HL-60 (cell line): ENCODE data around the gene CYP27C1.
"Not testable (repeated sequence)": the region's sequence is repeated elsewhere in the genome, so short reads cannot be mapped to it uniquely, and the experiment has no call there.

Experiments used
- DNase-seq, 2 experiments: peaks; one replicate each; pipeline ENCODE4 v3.0.0-alpha.2; 2010 to 2020; ENCODE audit warnings: low read depth in 1 of 2, low spot score in 1 of 2
- H3K27ac ChIP-seq: fragments of 250-450 bp; sonication (Bioruptor Pico); replicated peaks from 2 replicates; pipeline ENCODE4 v1.5.1; 2020; ENCODE audit warnings: mild to moderate bottlenecking, moderate library complexity
- H3K27me3 ChIP-seq: fragments of 250-450 bp; sonication (Bioruptor Pico); 2 replicates; pipeline ENCODE4 v1.5.1; 2021; ENCODE audit warnings: mild to moderate bottlenecking, moderate library complexity; ENCODE audit not compliant: insufficient read depth, poor library complexity, severe bottlenecking
- H3K4me3 ChIP-seq: replicated peaks from 2 replicates; pipeline ENCODE4 v1.5.1; 2011; ENCODE audit warnings: mild to moderate bottlenecking, control low read depth, low read length; ENCODE audit not compliant: insufficient read depth
- GABPA ChIP-seq: IDR thresholded peaks from 2 replicates; pipeline ENCODE4 v1.6.1; 2012; ENCODE audit warnings: low read depth
- POLR2AphosphoS5 ChIP-seq: IDR thresholded peaks from 2 replicates; pipeline ENCODE4 v1.6.1; 2012; ENCODE audit warnings: low read depth
- SPI1 ChIP-seq: IDR thresholded peaks from 2 replicates; pipeline ENCODE4 v1.6.1; 2012; ENCODE audit warnings: low read depth, mild to moderate bottlenecking, borderline replicate concordance
- TF ChIP-seq, protein P1 (sequence below): IDR thresholded peaks from 2 replicates; pipeline ENCODE4 v1.6.1; 2012; ENCODE audit warnings: low read depth; ENCODE audit not compliant: insufficient replicate concordance
- TF ChIP-seq, protein P2 (sequence below): IDR thresholded peaks from one replicate; pipeline ENCODE4 v1.5.1; 2011; ENCODE audit warnings: low read length, control low read depth, inconsistent platforms; ENCODE audit not compliant: insufficient read depth

Gene CYP27C1

GRCh38 chr2:127255146-127255545 is 35.0 kb upstream of the CYP27C1 start:
- H3K27me3 ChIP-seq, result no peaks in the 10 kb centered on the region
- no peak overlapping the region for H3K4me3 ChIP-seq
- H3K27ac ChIP-seq, result no peak overlapping the region
- no peak for DNase-seq
- no peak for TF ChIP-seq SPI1
- TF ChIP-seq GABPA, result no peak
- TF ChIP-seq, protein P1, sequence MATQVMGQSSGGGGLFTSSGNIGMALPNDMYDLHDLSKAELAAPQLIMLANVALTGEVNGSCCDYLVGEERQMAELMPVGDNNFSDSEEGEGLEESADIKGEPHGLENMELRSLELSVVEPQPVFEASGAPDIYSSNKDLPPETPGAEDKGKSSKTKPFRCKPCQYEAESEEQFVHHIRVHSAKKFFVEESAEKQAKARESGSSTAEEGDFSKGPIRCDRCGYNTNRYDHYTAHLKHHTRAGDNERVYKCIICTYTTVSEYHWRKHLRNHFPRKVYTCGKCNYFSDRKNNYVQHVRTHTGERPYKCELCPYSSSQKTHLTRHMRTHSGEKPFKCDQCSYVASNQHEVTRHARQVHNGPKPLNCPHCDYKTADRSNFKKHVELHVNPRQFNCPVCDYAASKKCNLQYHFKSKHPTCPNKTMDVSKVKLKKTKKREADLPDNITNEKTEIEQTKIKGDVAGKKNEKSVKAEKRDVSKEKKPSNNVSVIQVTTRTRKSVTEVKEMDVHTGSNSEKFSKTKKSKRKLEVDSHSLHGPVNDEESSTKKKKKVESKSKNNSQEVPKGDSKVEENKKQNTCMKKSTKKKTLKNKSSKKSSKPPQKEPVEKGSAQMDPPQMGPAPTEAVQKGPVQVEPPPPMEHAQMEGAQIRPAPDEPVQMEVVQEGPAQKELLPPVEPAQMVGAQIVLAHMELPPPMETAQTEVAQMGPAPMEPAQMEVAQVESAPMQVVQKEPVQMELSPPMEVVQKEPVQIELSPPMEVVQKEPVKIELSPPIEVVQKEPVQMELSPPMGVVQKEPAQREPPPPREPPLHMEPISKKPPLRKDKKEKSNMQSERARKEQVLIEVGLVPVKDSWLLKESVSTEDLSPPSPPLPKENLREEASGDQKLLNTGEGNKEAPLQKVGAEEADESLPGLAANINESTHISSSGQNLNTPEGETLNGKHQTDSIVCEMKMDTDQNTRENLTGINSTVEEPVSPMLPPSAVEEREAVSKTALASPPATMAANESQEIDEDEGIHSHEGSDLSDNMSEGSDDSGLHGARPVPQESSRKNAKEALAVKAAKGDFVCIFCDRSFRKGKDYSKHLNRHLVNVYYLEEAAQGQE, result no peak
- TF ChIP-seq, protein P2, sequence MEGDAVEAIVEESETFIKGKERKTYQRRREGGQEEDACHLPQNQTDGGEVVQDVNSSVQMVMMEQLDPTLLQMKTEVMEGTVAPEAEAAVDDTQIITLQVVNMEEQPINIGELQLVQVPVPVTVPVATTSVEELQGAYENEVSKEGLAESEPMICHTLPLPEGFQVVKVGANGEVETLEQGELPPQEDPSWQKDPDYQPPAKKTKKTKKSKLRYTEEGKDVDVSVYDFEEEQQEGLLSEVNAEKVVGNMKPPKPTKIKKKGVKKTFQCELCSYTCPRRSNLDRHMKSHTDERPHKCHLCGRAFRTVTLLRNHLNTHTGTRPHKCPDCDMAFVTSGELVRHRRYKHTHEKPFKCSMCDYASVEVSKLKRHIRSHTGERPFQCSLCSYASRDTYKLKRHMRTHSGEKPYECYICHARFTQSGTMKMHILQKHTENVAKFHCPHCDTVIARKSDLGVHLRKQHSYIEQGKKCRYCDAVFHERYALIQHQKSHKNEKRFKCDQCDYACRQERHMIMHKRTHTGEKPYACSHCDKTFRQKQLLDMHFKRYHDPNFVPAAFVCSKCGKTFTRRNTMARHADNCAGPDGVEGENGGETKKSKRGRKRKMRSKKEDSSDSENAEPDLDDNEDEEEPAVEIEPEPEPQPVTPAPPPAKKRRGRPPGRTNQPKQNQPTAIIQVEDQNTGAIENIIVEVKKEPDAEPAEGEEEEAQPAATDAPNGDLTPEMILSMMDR, result no peak
- no peak for TF ChIP-seq POLR2AphosphoS5

DNA sequence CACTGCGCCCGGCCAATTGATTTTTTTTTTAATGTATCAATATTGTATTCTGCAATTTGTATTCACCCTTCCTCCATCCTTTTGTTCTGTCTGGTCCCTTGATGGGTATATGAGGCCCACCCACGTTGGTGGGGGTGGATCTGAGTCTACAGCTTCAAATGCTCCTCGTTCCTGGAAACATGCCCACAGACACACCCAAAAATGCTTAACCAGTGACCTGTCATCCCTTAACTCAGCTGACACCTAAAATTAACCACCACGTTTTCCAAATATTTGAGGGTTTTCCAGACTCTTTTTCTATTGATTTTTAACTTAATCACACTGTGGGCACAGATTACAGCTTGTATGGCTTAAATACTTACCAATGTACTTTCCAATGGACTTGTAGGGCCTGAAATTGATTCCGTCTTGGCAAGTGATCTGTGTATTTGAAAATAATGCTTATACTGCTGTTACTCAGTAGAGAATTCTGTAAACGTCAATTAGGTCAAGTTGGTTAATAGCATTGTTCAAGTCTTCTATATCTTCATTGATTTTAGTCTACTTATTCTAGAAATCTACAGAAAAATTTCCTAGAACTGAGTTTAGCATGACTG is 34.4 kb upstream of the CYP27C1 start:
- no peak overlapping the region for H3K4me3 ChIP-seq
- TF ChIP-seq SPI1, result no peak
- TF ChIP-seq, protein P2, result no peak
- H3K27ac ChIP-seq, result no peak overlapping the region
- DNase-seq, result no peak
- no peaks in the 10 kb centered on the region for H3K27me3 ChIP-seq

GRCh38 chr2:127241184-127241583 is 21.1 kb upstream of the CYP27C1 start:
- DNase-seq, result peak in 1 of 2 experiments; percentile 26
- peak; percentile 60; the same call in 1 of the 2 replicates for TF ChIP-seq SPI1
- not testable (repeated sequence) for H3K27me3 ChIP-seq, H3K27ac ChIP-seq, H3K4me3 ChIP-seq

- DNase-seq, result no peak
- no peak overlapping the region for H3K4me3 ChIP-seq
- no peak overlapping the region for H3K27ac ChIP-seq
- H3K27me3 ChIP-seq, result no peaks in the 10 kb centered on the region
- TF ChIP-seq, protein P2, result no peak
- TF ChIP-seq POLR2AphosphoS5, result no peak
Observed at GRCh38 chr2:127239395-127239794, 19.3 kb upstream of the CYP27C1 start.

DNA sequence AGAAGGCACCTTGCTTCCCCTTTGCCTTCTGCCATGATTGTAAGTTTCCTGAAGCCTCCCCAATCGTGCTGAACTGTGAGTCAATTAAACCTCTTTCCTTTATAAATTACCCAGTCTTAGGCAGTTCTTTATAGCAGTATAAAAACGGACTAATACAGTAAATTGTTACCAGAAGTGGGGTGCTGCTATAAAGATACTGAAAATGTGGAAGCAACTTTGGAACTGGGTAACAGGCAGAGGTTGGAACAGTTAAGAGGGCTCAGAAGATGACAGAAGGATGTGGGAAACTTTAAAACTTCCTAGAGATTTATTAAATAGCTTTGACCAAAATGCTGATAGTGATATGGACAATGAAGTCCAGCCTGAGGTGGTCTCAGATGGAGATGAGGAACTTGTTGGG is 17.7 kb upstream of the CYP27C1 start:
- not testable (repeated sequence) for H3K27me3 ChIP-seq, H3K27ac ChIP-seq, H3K4me3 ChIP-seq
- peak in 1 of 2 experiments; percentile 40 for DNase-seq
